NCI-H1436 treated with DMSO at 0.1 percent for 48 hours (cell line): ENCODE results near the gene MUC20.
"Not testable (repeated sequence)": the region's sequence is repeated elsewhere in the genome, so short reads cannot be mapped to it uniquely, and the experiment has no call there.

Experiments
- DNase-seq: peaks from one replicate; lab custom pipeline; 2025; lab: John Stamatoyannopoulos, UW

MUC20 gene

GRCh38 chr3:195770841-195771645 is 50.3 kb downstream of the MUC20 start:
- not testable (repeated sequence) for DNase-seq

- no peak for DNase-seq
Observed at GRCh38 chr3:195771646-195772300, 51.0 kb downstream of the MUC20 start.

- DNase-seq: no peak
Observed at GRCh38 chr3:195773956-195774537, 53.3 kb downstream of the MUC20 start.

- no peak for DNase-seq
Observed at GRCh38 chr3:195774917-195775316, 54.1 kb downstream of the MUC20 start.

- no peak for DNase-seq
Observed at GRCh38 chr3:195777975-195778374, 57.2 kb downstream of the MUC20 start.

GRCh38 chr3:195781236-195781635 is 60.5 kb downstream of the MUC20 start:
- DNase-seq: not testable (repeated sequence)
